ENCODE measurements around the gene FBXL7.

- TF ChIP-seq BHLHE40 (IDR thresholded peaks at IDR 0.05; ENCODE audit: low read length) (no peak), ZEB2 (IDR thresholded peaks at IDR 0.05) (no peak), RAD21 (CRISPR knock-in tag; conservative IDR thresholded peaks at IDR 0.05 in 1 of 2, IDR thresholded peaks at IDR 0.05 in 1 of 2) (no peak), MAX (CRISPR knock-in tag; IDR thresholded peaks at IDR 0.05) (no peak), NR2C2 (CRISPR knock-in tag; IDR thresholded peaks at IDR 0.05) (no peak), NR2C2 (tag; IDR thresholded peaks at IDR 0.05) (no peak), POLR2AphosphoS5 (IDR thresholded peaks at IDR 0.05; ENCODE audit: control insufficient read depth, insufficient read depth, low read depth, low read length) (no peak)
- TF ChIP-seq, protein P1, sequence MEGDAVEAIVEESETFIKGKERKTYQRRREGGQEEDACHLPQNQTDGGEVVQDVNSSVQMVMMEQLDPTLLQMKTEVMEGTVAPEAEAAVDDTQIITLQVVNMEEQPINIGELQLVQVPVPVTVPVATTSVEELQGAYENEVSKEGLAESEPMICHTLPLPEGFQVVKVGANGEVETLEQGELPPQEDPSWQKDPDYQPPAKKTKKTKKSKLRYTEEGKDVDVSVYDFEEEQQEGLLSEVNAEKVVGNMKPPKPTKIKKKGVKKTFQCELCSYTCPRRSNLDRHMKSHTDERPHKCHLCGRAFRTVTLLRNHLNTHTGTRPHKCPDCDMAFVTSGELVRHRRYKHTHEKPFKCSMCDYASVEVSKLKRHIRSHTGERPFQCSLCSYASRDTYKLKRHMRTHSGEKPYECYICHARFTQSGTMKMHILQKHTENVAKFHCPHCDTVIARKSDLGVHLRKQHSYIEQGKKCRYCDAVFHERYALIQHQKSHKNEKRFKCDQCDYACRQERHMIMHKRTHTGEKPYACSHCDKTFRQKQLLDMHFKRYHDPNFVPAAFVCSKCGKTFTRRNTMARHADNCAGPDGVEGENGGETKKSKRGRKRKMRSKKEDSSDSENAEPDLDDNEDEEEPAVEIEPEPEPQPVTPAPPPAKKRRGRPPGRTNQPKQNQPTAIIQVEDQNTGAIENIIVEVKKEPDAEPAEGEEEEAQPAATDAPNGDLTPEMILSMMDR (IDR thresholded peaks at IDR 0.05 in 2 of 3, conservative IDR thresholded peaks at IDR 0.05 in 1 of 3; ENCODE audit: insufficient read depth in 2 of 3, low read depth in 1 of 3, low read length in 3 of 3), result no peak
These were observed 189.9 kb downstream of the FBXL7 start for GRCh38 chr5:15689836-15690235.

All from K562 (cell line).